ENCODE data around the gene PRAMEF10. TPM values are rescaled to one million over a fixed set of nuclear protein-coding genes. Genes with fewer than 3 reads are reported as not detected.
"Not testable (repeated sequence)": the region's sequence is repeated elsewhere in the genome, so short reads cannot be mapped to it uniquely, and the experiment has no call there.

The PRAMEF10 gene
- polyA plus RNA-seq (2013, experiment 1 of 2): not detected
- polyA plus RNA-seq (2013, experiment 2 of 2): not detected

GRCh38 chr1:12898170-12898569 lies at the start of gene PRAMEF10:
PRAMEF10 (minus strand) TSS chr1:12898270; CDS start chr1:12895847, 2,423 bp downstream.
- H3K4me2 ChIP-seq (ENCODE audit: low read length, poor library complexity, severe bottlenecking); H3K4me1 ChIP-seq (ENCODE audit: control insufficient read depth, insufficient read depth, low read depth, low read length); H4K8ac ChIP-seq (ENCODE audit: low read length); H2BK15ac ChIP-seq (ENCODE audit: low read depth, poor library complexity, severe bottlenecking); H3K18ac ChIP-seq (ENCODE audit: low read depth in 1 of 2, low read length in 2 of 2); H3K36me3 ChIP-seq (ENCODE audit: control insufficient read depth in 1 of 2, insufficient read depth in 2 of 2, low read depth in 1 of 2, low read length in 2 of 2); H3K27me3 ChIP-seq (ENCODE audit: control insufficient read depth in 1 of 2, insufficient read depth in 1 of 2, low read length in 2 of 2); H3K27ac ChIP-seq (ENCODE audit: low read length, poor library complexity, severe bottlenecking); H3K23ac ChIP-seq (ENCODE audit: low read length in 2 of 2); H2AK5ac ChIP-seq (ENCODE audit: low read length, severe bottlenecking); H3K4me3 ChIP-seq (ENCODE audit: insufficient read depth in 1 of 2, low read depth in 1 of 2, low read length in 2 of 2); H3K9me3 ChIP-seq (ENCODE audit: control insufficient read depth, low read length); H2AFZ ChIP-seq (ENCODE audit: low read depth, low read length); H3K79me1 ChIP-seq (replicated peaks; ENCODE audit: low read length, poor library complexity, severe bottlenecking); H3K14ac ChIP-seq (ENCODE audit: low read length in 2 of 2); H3K9ac ChIP-seq (ENCODE audit: low read length); H4K91ac ChIP-seq (ENCODE audit: low read length); H2BK5ac ChIP-seq (ENCODE audit: low read depth, low read length, poor library complexity, severe bottlenecking); DNase-seq; H2BK12ac ChIP-seq (ENCODE audit: low read length in 2 of 2); H3K4ac ChIP-seq (ENCODE audit: low read depth in 1 of 2, low read length in 2 of 2); H2BK120ac ChIP-seq (ENCODE audit: low read depth, low read length): not testable (repeated sequence)
- no CpG with 5 or more reads among the region's 1 CpG for WGBS

GRCh38 chr1:12947480-12947879 lies 49.4 kb upstream of the PRAMEF10 start, which contains the start of gene PRAMEF6:
PRAMEF6 (minus strand) TSS chr1:12947580; CDS start chr1:12942518, 5,062 bp downstream.
- H3K9ac ChIP-seq (ENCODE audit: low read length); DNase-seq; H3K4me2 ChIP-seq (ENCODE audit: low read length, poor library complexity, severe bottlenecking); H3K14ac ChIP-seq (ENCODE audit: low read length in 2 of 2); H3K27me3 ChIP-seq (ENCODE audit: control insufficient read depth in 1 of 2, insufficient read depth in 1 of 2, low read length in 2 of 2); H3K9me3 ChIP-seq (ENCODE audit: control insufficient read depth, low read length); H2BK5ac ChIP-seq (ENCODE audit: low read depth, low read length, poor library complexity, severe bottlenecking); H3K4me1 ChIP-seq (ENCODE audit: control insufficient read depth, insufficient read depth, low read depth, low read length); H3K23ac ChIP-seq (ENCODE audit: low read length in 2 of 2); H2AFZ ChIP-seq (ENCODE audit: low read depth, low read length); H3K18ac ChIP-seq (ENCODE audit: low read depth in 1 of 2, low read length in 2 of 2); H2AK5ac ChIP-seq (ENCODE audit: low read length, severe bottlenecking); H2BK120ac ChIP-seq (ENCODE audit: low read depth, low read length); H3K4me3 ChIP-seq (ENCODE audit: insufficient read depth in 1 of 2, low read depth in 1 of 2, low read length in 2 of 2); H4K8ac ChIP-seq (ENCODE audit: low read length); H3K79me1 ChIP-seq (replicated peaks; ENCODE audit: low read length, poor library complexity, severe bottlenecking); H3K36me3 ChIP-seq (ENCODE audit: control insufficient read depth in 1 of 2, insufficient read depth in 2 of 2, low read depth in 1 of 2, low read length in 2 of 2); H3K27ac ChIP-seq (ENCODE audit: low read length, poor library complexity, severe bottlenecking); H2BK15ac ChIP-seq (ENCODE audit: low read depth, poor library complexity, severe bottlenecking); H2BK12ac ChIP-seq (ENCODE audit: low read length in 2 of 2); H4K91ac ChIP-seq (ENCODE audit: low read length); H3K4ac ChIP-seq (ENCODE audit: low read depth in 1 of 2, low read length in 2 of 2): not testable (repeated sequence)
- no CpG with 5 or more reads among the region's 4 CpGs for WGBS

GRCh38 chr1:12924368-12924767 lies 26.3 kb upstream of the PRAMEF10 start:
- H4K8ac ChIP-seq (ENCODE audit: low read length); H2BK5ac ChIP-seq (ENCODE audit: low read depth, low read length, poor library complexity, severe bottlenecking); H2AK5ac ChIP-seq (ENCODE audit: low read length, severe bottlenecking); DNase-seq; H3K36me3 ChIP-seq (ENCODE audit: control insufficient read depth in 1 of 2, insufficient read depth in 2 of 2, low read depth in 1 of 2, low read length in 2 of 2); H3K4me3 ChIP-seq (ENCODE audit: insufficient read depth in 1 of 2, low read depth in 1 of 2, low read length in 2 of 2); H3K14ac ChIP-seq (ENCODE audit: low read length in 2 of 2); H3K27ac ChIP-seq (ENCODE audit: low read length, poor library complexity, severe bottlenecking); H3K4me1 ChIP-seq (ENCODE audit: control insufficient read depth, insufficient read depth, low read depth, low read length); H3K79me1 ChIP-seq (replicated peaks; ENCODE audit: low read length, poor library complexity, severe bottlenecking); H2BK12ac ChIP-seq (ENCODE audit: low read length in 2 of 2); H3K27me3 ChIP-seq (ENCODE audit: control insufficient read depth in 1 of 2, insufficient read depth in 1 of 2, low read length in 2 of 2); H2BK15ac ChIP-seq (ENCODE audit: low read depth, poor library complexity, severe bottlenecking); H3K9me3 ChIP-seq (ENCODE audit: control insufficient read depth, low read length); H3K9ac ChIP-seq (ENCODE audit: low read length); H4K91ac ChIP-seq (ENCODE audit: low read length); H3K18ac ChIP-seq (ENCODE audit: low read depth in 1 of 2, low read length in 2 of 2); H3K4ac ChIP-seq (ENCODE audit: low read depth in 1 of 2, low read length in 2 of 2); H3K23ac ChIP-seq (ENCODE audit: low read length in 2 of 2); H3K4me2 ChIP-seq (ENCODE audit: low read length, poor library complexity, severe bottlenecking); H2AFZ ChIP-seq (ENCODE audit: low read depth, low read length); H2BK120ac ChIP-seq (ENCODE audit: low read depth, low read length): not testable (repeated sequence)
- WGBS: no CpG with 5 or more reads among the region's 5 CpGs

- not testable (repeated sequence) for H3K79me1 ChIP-seq (replicated peaks; ENCODE audit: low read length, poor library complexity, severe bottlenecking); H3K9ac ChIP-seq (ENCODE audit: low read length); DNase-seq
Observed at GRCh38 chr1:12921749-12922148, 23.7 kb upstream of the PRAMEF10 start.

More at GRCh38 chr1:12921749-12922148, 23.7 kb upstream of the PRAMEF10 start:
- H3K4ac ChIP-seq (ENCODE audit: low read depth in 1 of 2, low read length in 2 of 2); H2BK5ac ChIP-seq (ENCODE audit: low read depth, low read length, poor library complexity, severe bottlenecking); H3K27me3 ChIP-seq (ENCODE audit: control insufficient read depth in 1 of 2, insufficient read depth in 1 of 2, low read length in 2 of 2); H3K23ac ChIP-seq (ENCODE audit: low read length in 2 of 2); H3K4me3 ChIP-seq (ENCODE audit: insufficient read depth in 1 of 2, low read depth in 1 of 2, low read length in 2 of 2); H3K14ac ChIP-seq (ENCODE audit: low read length in 2 of 2); H2BK120ac ChIP-seq (ENCODE audit: low read depth, low read length); H4K8ac ChIP-seq (ENCODE audit: low read length); H3K36me3 ChIP-seq (ENCODE audit: control insufficient read depth in 1 of 2, insufficient read depth in 2 of 2, low read depth in 1 of 2, low read length in 2 of 2); H3K4me1 ChIP-seq (ENCODE audit: control insufficient read depth, insufficient read depth, low read depth, low read length); H2BK12ac ChIP-seq (ENCODE audit: low read length in 2 of 2); H2AK5ac ChIP-seq (ENCODE audit: low read length, severe bottlenecking); H2BK15ac ChIP-seq (ENCODE audit: low read depth, poor library complexity, severe bottlenecking); H3K18ac ChIP-seq (ENCODE audit: low read depth in 1 of 2, low read length in 2 of 2); H2AFZ ChIP-seq (ENCODE audit: low read depth, low read length); H3K4me2 ChIP-seq (ENCODE audit: low read length, poor library complexity, severe bottlenecking); H3K9me3 ChIP-seq (ENCODE audit: control insufficient read depth, low read length); H4K91ac ChIP-seq (ENCODE audit: low read length); H3K27ac ChIP-seq (ENCODE audit: low read length, poor library complexity, severe bottlenecking): not testable (repeated sequence)
- WGBS: no CpG with 5 or more reads among the region's 2 CpGs

Data from mesenchymal stem cell (in vitro differentiated cells and primary cell).